MV-4-11 (cell line): ENCODE measurements around the gene KPNA6.

ENCODE experiments used
- DNase-seq: peaks from one replicate; lab custom pipeline; 2025; lab: John Stamatoyannopoulos, UW

KPNA6 gene

DNA sequence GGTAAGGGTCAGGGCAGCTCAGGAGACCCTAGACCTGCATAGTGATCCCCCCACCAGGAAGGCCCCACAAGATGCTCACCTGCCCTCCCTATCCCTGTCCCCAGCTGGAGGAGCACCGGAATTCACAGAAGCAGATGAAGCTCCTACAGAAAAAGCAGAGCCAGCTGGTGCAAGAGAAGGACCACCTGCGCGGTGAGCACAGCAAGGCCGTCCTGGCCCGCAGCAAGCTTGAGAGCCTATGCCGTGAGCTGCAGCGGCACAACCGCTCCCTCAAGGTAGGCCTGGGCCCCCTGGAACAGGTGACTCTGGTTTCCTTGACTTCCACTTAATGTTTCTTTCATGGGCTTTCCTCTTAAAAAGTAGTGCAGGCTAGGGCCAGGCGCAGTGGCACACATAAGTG is 80.0 kb downstream of the KPNA6 start:
- no peak for DNase-seq

DNA sequence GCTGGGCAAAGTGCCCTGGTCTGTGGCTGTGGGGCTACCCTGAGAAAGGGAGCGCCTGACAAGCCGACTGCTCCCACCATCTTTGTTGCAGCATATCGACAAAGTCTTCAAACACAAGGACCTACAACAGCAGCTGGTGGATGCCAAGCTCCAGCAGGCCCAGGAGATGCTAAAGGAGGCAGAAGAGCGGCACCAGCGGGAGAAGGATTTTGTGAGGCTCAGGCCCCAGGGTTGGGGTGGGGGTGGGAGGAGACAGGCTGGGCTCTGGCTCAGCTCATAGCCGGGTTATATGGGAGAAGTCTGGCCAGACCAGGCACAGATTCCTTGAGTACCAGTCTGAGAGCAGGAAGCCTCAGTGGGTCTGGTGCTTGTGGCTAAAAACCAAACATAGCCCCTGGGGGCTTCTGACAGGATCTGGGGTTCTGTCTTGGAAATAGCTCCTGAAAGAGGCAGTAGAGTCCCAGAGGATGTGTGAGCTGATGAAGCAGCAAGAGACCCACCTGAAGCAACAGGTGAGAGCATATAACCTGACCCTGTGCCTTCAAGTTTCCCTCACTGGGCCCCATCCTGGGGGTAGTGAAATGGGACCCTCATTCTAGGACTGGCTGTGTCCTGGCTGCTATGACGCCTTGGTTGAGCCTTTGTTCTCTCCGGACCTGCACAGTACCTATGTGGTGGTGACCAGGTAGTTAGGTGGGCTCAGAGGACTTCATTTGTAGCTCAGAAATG is 84.5 kb downstream of the KPNA6 start:
- DNase-seq, result no peak

DNA sequence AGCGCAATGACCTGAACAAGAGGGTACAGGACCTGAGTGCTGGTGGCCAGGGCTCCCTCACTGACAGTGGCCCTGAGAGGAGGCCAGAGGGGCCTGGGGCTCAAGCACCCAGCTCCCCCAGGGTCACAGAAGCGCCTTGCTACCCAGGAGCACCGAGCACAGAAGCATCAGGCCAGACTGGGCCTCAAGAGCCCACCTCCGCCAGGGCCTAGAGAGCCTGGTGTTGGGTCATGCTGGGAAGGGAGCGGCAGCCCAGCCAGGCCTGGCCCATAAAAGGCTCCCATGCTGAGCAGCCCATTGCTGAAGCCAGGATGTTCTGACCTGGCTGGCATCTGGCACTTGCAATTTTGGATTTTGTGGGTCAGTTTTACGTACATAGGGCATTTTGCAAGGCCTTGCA is 87.1 kb downstream of the KPNA6 start:
- no peak for DNase-seq

- no peak for DNase-seq
These were observed 87.7 kb downstream of the KPNA6 start for GRCh38 chr1:32195531-32195930.

GRCh38 chr1:32195972-32196823 is 88.3 kb downstream of the KPNA6 start:
- DNase-seq, result no peak

- DNase-seq, result no peak
These were observed 89.2 kb downstream of the KPNA6 start for GRCh38 chr1:32197074-32197473.

- no peak for DNase-seq
These were observed 90.0 kb downstream of the KPNA6 start for GRCh38 chr1:32197837-32198236.

DNA sequence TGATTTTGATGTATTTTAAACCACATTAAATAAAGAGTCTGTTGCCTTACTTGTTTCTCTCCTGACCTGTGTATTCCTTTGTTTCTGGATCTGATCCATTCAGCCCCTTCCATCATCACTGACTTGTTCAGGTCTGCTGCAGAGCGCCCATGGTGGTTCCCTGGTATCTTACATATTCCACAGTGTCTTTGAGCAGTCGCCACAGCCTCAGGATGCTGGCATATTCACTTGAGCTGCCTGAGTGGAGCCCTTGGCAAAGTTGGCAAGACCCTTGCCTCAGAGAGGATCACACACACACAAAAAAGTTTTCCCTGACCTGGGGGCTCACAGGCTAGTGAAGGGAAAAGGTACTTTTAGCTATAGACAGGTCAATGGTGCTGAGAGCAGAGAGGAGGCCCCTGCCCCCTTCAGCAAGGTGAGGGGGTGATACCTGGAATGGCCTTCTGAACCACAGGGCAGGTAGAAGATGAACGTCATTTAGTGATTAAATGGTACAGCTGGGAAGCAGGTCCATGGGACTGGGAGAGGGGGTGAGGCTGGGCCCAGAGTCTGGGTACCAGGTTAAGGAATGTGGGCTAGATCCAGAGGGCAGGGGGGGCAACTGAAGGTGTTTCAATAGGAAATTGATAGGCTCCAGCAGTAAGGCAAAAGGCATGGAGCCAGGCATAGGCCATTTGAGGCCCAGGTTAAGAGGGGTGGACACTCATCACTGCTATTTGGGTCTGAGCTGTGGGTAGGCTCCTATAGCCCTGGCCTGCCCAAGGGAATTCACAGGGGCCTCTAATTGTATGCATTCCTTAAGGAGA is 90.6 kb downstream of the KPNA6 start:
- DNase-seq, result no peak

GRCh38 chr1:32199043-32199716 is 91.3 kb downstream of the KPNA6 start:
- no peak for DNase-seq

GRCh38 chr1:32199717-32200072 is 91.8 kb downstream of the KPNA6 start:
- DNase-seq, result no peak

DNA sequence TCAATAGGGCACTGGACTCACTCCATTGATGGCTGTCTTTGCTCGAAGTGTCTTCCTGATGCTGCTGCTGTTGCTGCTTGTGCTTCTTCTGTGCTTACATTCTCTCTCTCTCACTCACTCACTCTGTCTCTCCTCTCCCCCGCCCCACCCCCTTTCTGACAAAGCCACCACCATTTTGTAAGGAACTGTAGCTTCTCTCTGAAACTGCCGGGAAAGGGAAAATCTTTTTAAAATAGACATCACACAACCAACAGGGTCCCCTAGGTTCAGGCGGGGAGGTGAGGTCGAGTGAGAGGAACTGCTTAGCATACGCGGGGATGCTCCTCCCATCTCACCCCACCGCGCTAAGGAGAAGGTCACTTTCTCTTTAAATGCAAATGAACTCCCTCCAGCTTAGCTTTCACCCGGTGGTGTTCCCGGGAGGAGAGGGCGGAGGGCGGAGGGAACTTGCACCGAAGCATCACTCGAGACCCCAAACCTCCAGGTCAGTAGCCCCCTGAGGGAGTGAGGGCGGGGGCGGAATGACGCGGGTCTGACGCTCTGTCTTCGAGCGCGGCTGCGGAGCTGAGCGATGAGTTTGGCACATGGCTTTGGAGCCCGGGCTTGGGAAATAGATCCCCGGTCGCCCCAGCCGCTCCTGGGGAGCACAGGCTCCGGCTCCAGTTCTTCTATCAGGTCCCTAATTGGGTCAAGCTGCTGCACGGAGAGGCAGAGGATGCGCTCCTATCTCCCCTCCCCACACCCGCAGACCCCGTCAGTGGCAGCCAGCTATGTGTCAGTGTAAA is 92.6 kb downstream of the KPNA6 start, which contains the start of gene CCDC28B:
CCDC28B (plus strand) TSS at position 370 of the 785 bp plus-strand sequence. CDS start 1,341 bp downstream, outside the sequence.
- DNase-seq, result peak; percentile 44

GRCh38 chr1:32201011-32201855 is 93.4 kb downstream of the KPNA6 start:
- DNase-seq, result peak; percentile 23

- DNase-seq, result no peak
These were observed 97.1 kb downstream of the KPNA6 start for GRCh38 chr1:32204943-32205361.

DNA sequence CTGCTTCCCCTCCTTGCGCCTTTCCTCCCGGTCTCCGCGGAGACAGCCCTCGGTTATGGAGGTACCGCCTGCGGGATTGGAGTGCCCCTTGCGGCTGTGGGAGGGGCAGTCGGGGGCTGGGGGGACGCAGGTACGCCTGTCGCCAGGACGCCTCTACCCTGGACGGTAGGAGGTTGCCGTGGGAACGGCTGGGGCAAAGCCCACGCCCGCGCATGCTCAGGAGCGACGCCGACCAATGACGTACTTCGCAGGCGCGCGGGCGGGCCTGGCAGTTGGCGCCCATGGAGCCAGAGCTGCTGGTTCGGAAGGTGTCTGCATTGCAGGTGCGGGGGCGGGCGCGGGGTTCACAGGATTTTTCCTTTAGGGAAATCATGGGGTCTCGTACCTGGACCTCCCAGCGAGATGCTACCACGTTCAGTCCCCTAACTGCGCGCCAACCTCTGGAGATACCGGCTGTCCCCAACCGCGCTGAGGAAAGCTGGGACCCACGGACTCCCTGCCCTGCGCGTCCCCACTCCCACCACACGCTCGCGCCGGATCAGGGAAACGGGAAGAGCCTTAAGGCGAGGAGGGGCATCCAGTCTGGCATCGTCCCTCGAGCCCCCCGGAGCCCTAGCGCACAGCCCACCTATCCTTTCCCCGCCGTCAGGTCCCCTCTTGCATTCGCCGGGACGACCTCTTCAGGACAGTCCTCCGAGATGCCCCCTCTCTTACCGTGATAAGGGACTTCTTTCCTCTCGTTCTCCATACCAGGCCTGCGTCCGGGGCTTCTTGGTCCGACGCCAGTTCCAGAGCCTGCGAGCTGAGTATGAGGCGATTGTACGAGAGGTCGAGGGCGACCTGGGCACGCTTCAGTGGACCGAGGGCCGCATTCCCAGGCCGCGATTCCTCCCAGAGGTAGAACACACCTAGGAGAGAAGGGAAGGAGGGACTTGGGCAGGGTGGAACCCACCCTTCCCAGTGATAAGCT is 97.8 kb downstream of the KPNA6 start, which contains the start of gene IQCC:
IQCC (plus strand) TSS at position 271 of the 970 bp plus-strand sequence; CDS start at position 282, 11 bp downstream.
- peak; percentile 69 for DNase-seq

DNA sequence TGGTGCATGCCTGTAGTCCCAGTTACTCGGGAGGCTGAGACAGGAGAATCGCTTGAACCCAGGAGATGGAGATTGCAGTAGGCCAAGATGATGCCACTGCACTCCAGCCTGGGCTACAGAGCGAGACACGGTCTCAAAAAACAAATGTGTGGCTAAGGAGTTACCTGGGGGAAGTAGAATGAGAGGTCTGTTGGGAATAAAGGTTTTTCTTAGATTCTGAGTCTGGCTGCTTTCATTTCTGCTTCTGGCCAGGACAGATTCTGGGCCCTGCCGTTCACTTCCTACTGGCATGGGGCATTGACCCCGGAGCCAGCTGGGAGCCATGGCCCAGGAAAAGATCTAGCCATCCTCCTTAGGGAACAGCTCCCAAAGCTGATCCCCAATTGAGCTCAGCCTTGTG is 100.6 kb downstream of the KPNA6 start:
- DNase-seq, result peak; percentile 14

GRCh38 chr1:32208891-32209328 is 101.1 kb downstream of the KPNA6 start, which contains the start of gene DCDC2B:
Gene DCDC2B (plus strand): TSS chr1:32209089. CDS start chr1:32209094, 5 bp downstream.
- DNase-seq, result no peak

DNA sequence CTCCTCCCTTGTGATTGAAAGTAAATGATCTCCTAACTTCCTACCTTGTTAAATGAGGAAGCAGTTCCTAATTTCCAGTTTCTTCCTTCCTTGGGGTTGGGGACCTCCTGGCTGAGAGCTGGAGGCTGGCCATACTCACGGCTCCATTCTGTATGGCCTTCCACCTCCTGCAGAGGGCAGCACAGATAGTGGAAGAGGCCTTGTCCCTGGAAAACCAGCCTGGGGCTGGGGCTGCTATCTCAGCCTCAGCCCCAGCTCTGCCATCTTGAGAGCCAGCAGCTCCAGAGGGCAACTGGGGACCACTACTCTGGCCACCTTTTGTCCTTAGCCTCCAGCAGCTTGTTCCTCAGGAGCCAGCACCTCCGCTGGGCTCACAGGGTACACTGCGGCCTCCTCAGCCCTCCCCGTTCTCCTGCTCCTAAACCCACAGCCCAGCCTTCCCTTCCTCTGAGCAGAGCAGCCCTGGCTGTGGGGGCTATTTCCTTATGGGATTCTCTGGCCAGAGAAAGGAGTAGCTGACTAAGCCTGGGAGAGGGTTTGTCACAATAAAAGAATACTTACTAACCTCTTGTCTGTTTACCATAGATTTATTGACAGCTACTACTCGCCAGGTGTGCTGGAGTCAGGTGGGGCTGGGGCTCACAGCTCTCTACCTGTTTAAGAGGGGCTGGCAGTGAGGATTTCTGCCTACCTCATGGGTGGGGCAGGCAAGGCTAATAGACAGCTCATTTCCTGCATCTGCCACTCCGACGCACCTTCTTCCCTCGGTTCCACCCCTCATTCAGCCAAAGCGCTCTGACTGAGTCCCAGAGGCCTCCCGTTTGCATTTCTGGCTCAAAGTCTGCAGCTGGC is 108.0 kb downstream of the KPNA6 start:
- DNase-seq, result peak; percentile 49

GRCh38 chr1:32216566-32216965 is 108.7 kb downstream of the KPNA6 start:
- DNase-seq, result no peak
